Bronchial epithelial cell (primary cell): ENCODE measurements around the gene NRXN3. TPM values are rescaled to one million over a fixed set of nuclear protein-coding genes. Genes with fewer than 3 reads are reported as not detected.

Experiments
- DNase-seq: peaks from one replicate; pipeline ENCODE4 v3.0.0-alpha.2; 2010; ENCODE audit warnings: low read depth
- FAIRE-seq: peaks from 2 replicates; lab custom pipeline; 2011; peaks lifted over from hg19 to GRCh38; lab: Jason Lieb, UNC
- H3K27me3 ChIP-seq: 2 replicates; pipeline ENCODE4 v1.5.1; 2011; ENCODE audit warnings: low read length; ENCODE audit not compliant: control insufficient read depth, insufficient read depth
- H3K36me3 ChIP-seq: 2 replicates; pipeline ENCODE4 v1.5.1; 2011; ENCODE audit warnings: low read length; ENCODE audit not compliant: control insufficient read depth, insufficient read depth
- H3K4me3 ChIP-seq: 2 replicates; pipeline ENCODE4 v1.5.1; 2011; ENCODE audit warnings: mild to moderate bottlenecking, low read depth, low read length, control low read depth
- total RNA-seq: library from RNA; depleted of rRNA; stranded (reverse); fragments of >200 nt; gene quantifications from 2 replicates; pipeline ENCODE4 v1.2.1, GENCODE V29; 2014
- TF ChIP-seq, protein P1 (sequence below): IDR thresholded peaks from 2 replicates; pipeline ENCODE4 v1.5.1; 2011; ENCODE audit warnings: mild to moderate bottlenecking, moderate library complexity, low read length, control low read depth, inconsistent platforms; ENCODE audit not compliant: insufficient read depth, severe bottlenecking

Gene NRXN3
- total RNA-seq, 1 donor from 2014 or later = under 0.01 TPM

DNA sequence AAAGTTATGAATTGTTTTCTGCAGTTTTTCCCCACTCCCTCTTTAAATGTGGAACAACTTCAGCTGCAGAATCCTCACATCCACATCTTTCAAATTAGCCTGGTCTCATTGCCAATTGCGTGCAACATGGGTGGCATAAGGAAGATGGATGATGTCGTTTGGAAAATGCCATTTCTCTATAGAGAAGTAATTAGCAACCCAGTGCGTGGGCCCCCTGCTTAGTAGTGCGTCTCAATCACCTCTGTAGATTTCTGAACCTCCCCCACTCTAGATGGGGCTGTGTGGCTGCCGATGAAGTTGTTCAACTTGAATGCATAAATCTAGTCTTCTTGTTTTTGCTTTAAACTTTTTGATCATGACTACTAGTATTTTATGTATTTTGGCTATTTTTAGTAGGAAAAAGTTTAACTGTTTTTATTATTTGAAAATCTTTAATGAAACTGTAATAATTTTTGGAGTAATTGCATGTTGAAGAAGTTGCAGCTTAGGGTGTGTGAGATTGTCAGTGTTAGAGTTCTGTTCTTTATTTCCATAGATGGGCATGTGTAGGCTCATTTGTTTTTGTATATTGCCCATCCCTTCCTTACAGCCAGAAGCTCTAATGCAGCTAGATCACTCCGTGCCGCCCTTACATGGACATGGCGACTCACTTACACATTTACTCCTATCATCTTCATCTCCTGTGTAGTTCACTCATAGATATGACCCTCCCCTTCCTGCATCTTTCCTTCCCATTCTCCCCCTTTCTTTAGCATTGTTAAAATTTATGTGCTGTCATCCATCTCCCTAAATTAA lies 1683.0 kb downstream of the NRXN3 start:
- no peak for FAIRE-seq
- DNase-seq = no peak
- Histone ChIP-seq H3K36me3 (no peaks in the 10 kb centered on the region), H3K4me3 (no peak overlapping the region), H3K27me3 (no peaks in the 10 kb centered on the region)
- TF ChIP-seq, protein P1, sequence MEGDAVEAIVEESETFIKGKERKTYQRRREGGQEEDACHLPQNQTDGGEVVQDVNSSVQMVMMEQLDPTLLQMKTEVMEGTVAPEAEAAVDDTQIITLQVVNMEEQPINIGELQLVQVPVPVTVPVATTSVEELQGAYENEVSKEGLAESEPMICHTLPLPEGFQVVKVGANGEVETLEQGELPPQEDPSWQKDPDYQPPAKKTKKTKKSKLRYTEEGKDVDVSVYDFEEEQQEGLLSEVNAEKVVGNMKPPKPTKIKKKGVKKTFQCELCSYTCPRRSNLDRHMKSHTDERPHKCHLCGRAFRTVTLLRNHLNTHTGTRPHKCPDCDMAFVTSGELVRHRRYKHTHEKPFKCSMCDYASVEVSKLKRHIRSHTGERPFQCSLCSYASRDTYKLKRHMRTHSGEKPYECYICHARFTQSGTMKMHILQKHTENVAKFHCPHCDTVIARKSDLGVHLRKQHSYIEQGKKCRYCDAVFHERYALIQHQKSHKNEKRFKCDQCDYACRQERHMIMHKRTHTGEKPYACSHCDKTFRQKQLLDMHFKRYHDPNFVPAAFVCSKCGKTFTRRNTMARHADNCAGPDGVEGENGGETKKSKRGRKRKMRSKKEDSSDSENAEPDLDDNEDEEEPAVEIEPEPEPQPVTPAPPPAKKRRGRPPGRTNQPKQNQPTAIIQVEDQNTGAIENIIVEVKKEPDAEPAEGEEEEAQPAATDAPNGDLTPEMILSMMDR = no peak

DNA sequence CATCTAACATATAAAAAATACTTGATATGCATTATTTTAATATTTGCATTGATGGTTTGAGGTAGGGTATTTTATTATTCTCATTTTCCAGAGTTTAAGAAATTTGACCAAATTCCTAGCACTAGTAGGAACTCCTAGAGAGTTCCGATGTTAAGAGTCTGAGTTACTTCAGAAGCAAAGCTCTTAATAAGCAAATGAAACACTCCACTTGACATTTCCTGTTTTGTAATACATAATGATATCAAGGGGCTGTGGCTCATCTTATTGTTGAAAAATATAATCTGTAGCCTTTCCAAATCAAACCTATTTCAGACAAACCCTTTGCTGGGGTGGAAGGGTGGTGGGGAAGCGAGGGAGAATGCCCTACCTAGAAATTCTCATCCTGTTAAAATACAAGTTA lies 1685.6 kb downstream of the NRXN3 start:
- TF ChIP-seq, protein P1 = no peak
- DNase-seq (no peak), FAIRE-seq (no peak)
- H3K4me3 ChIP-seq = no peak overlapping the region
- H3K36me3 ChIP-seq = no peaks in the 10 kb centered on the region
- H3K27me3 ChIP-seq = no peaks in the 10 kb centered on the region

DNA sequence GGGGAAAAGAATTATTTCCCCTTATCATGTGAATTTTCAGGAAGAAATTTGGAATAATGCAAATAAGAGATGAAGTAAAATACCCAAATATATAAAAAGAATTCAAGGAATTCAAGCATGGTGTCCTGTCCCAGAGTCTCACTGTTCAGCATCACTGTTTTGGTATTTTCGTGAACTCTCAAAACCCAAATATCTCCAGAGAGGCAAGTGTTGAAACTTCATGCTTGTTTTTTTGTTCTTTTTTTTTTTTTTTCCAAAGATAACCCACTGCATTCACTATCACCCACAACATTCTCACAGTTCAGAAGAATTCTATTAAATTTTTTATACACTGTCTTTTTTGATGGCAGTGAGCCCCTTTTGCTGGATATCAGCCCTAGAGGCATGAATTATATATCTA lies 1686.2 kb downstream of the NRXN3 start:
- no peaks in the 10 kb centered on the region for H3K27me3 ChIP-seq
- H3K36me3 ChIP-seq = no peaks in the 10 kb centered on the region
- TF ChIP-seq, protein P1 = no peak
- FAIRE-seq (no peak), DNase-seq (no peak)
- H3K4me3 ChIP-seq = no peak overlapping the region

DNA sequence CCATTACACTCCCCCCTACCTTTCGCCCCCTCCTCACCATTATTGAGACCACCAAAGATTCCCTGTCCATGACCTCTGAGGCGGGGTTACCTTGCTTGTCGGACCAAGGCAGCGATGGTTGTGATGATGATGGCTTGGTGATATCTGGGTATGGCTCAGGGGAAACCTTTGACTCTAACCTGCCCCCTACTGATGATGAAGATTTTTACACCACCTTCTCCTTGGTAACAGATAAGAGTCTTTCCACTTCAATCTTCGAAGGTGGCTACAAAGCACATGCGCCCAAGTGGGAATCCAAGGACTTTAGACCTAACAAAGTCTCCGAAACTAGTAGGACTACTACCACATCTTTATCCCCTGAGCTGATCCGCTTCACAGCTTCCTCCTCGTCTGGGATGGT lies 1690.9 kb downstream of the NRXN3 start:
- FAIRE-seq (no peak), DNase-seq (no peak)
- TF ChIP-seq, protein P1 = no peak
- Histone ChIP-seq H3K27me3 (no peaks in the 10 kb centered on the region), H3K4me3 (no peak overlapping the region), H3K36me3 (no peaks in the 10 kb centered on the region)

DNA sequence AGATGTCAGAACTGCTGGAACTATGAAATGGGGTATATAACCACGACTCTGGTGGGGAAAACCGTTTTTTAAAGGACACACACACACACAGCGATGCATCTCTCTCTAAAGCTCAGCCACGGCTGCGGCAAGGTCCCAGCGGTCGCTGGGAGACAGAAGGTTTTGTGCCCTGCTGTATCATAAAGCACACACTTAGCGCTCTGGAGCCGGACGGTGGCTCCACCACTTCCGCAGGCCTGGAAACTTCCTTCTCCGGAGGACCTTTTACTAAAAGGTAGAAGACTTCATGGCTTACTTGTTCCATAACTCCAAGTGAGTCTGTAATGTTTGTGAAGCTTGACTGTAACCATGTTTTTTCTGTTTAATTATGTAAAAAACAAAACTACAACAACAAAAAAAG lies 1691.9 kb downstream of the NRXN3 start:
- H3K36me3 ChIP-seq = no peaks in the 10 kb centered on the region
- no peak for FAIRE-seq
- TF ChIP-seq, protein P1 = no peak
- DNase-seq = no peak
- H3K4me3 ChIP-seq = no peak overlapping the region
- no peaks in the 10 kb centered on the region for H3K27me3 ChIP-seq

DNA sequence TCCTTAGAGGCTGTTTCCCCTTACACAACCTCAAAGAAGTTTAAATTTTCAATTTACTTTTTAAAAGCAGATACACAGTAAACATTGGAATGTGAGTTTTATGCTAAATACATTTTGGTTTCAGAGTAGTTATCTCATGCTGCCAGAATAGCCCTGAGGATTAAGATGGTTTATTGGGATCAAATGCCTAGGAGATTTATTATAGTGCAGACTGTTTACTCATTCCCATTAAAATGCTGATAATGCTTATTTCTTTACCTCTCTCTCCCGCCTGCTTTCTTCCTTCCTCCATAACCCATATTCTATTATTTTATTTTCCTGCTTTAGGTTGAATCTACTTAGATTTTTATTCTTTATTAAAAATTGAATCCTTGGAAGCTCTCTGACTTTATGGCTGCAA lies 1701.0 kb downstream of the NRXN3 start:
- H3K27me3 ChIP-seq = no peaks in the 10 kb centered on the region
- H3K4me3 ChIP-seq = no peak overlapping the region
- H3K36me3 ChIP-seq = no peaks in the 10 kb centered on the region
- FAIRE-seq (no peak), DNase-seq (no peak)
- TF ChIP-seq, protein P1 = no peak
